Neuronal stem cell (in vitro differentiated cells): ENCODE data around the gene STRIP2.

Experiments used
- DNase-seq: peaks from one replicate; pipeline ENCODE4 v3.0.0-alpha.2; 2013; ENCODE audit warnings: low spot score
- H2AFZ ChIP-seq: one replicate; pipeline ENCODE4 v1.6.1; 2013; ENCODE audit warnings: mild to moderate bottlenecking, low read length, inconsistent platforms
- H2AK5ac ChIP-seq: 2 replicates; pipeline ENCODE4 v1.6.1; 2013; ENCODE audit warnings: low read depth, mild to moderate bottlenecking, inconsistent platforms, low read length, moderate library complexity, mixed read lengths
- H2BK120ac ChIP-seq: 2 replicates; pipeline ENCODE4 v1.6.1; 2013; ENCODE audit warnings: low read depth, mild to moderate bottlenecking, inconsistent platforms, low read length, moderate library complexity, mixed read lengths
- H2BK12ac ChIP-seq: one replicate; pipeline ENCODE4 v1.6.1; 2013; ENCODE audit warnings: low read length, inconsistent platforms
- H2BK15ac ChIP-seq: 2 replicates; pipeline ENCODE4 v1.6.1; 2013; ENCODE audit warnings: mild to moderate bottlenecking, low read length, inconsistent platforms, mixed read lengths
- H2BK5ac ChIP-seq: one replicate; pipeline ENCODE4 v1.6.1; 2013; ENCODE audit warnings: inconsistent platforms, mild to moderate bottlenecking, low read length, moderate library complexity
- H3K14ac ChIP-seq: one replicate; pipeline ENCODE4 v1.6.1; 2013; ENCODE audit warnings: low read length, inconsistent platforms
- H3K18ac ChIP-seq: 2 replicates; pipeline ENCODE4 v1.6.1; 2013; ENCODE audit warnings: low read length, inconsistent platforms
- H3K23ac ChIP-seq: 2 replicates; pipeline ENCODE4 v1.6.1; 2013; ENCODE audit warnings: low read depth, mild to moderate bottlenecking, mixed read lengths, low read length, inconsistent platforms; ENCODE audit not compliant: poor library complexity
- H3K27ac ChIP-seq: replicated peaks from 3 replicates; pipeline ENCODE4 v1.5.1; 2013; ENCODE audit warnings: low read length, inconsistent platforms
- H3K27me3 ChIP-seq, 3 experiments: 2 replicates each; pipeline ENCODE4 v1.6.1; 2013; ENCODE audit warnings: low read length in 3 of 3, mild to moderate bottlenecking in 2 of 3, inconsistent platforms in 1 of 3, low read depth in 1 of 3, mixed read lengths in 1 of 3, moderate library complexity in 1 of 3; ENCODE audit not compliant: control insufficient read depth in 3 of 3, insufficient read depth in 3 of 3
- H3K36me3 ChIP-seq, 2 donors: replicated peaks in 1 of 2; 2 replicates each; pipeline ENCODE4 v1.6.1; 2013; ENCODE audit warnings: low read length in 2 of 2; ENCODE audit not compliant: control insufficient read depth in 2 of 2, insufficient read depth in 2 of 2
- H3K4ac ChIP-seq: 2 replicates; pipeline ENCODE4 v1.6.1; 2013; ENCODE audit warnings: inconsistent platforms, mild to moderate bottlenecking, low read length, moderate library complexity
- H3K4me1 ChIP-seq, 2 donors: 1 replicate in 1 of 2; 2 replicates in 1 of 2; pipeline ENCODE4 v1.6.1; 2013; ENCODE audit warnings: low read length in 2 of 2, low read depth in 1 of 2; ENCODE audit not compliant: control insufficient read depth in 2 of 2, insufficient read depth in 1 of 2
- H3K4me2 ChIP-seq: one replicate; pipeline ENCODE4 v1.6.1; 2013; ENCODE audit warnings: mild to moderate bottlenecking, low read length, inconsistent platforms; ENCODE audit not compliant: insufficient read depth, poor library complexity, severe bottlenecking
- H3K4me3 ChIP-seq, 2 donors: 2 replicates each; pipeline ENCODE4 v1.5.1; 2013; ENCODE audit warnings: low read length in 2 of 2, mild to moderate bottlenecking in 2 of 2, inconsistent platforms in 1 of 2, moderate library complexity in 1 of 2
- H3K79me1 ChIP-seq: one replicate; pipeline ENCODE4 v1.6.1; 2013; ENCODE audit warnings: low read depth, mild to moderate bottlenecking, inconsistent platforms, low read length, moderate library complexity
- H3K9ac ChIP-seq: one replicate; pipeline ENCODE4 v1.6.1; 2013; ENCODE audit warnings: mild to moderate bottlenecking, low read depth, low read length, inconsistent platforms; ENCODE audit not compliant: poor library complexity
- H3K9me3 ChIP-seq, 2 donors: replicated peaks in 1 of 2; 2 replicates each; pipeline versions ENCODE3 to v1.6.1; 2013; ENCODE audit warnings: low read length in 2 of 2, mild to moderate bottlenecking in 2 of 2, inconsistent platforms in 1 of 2, low read depth in 1 of 2, mixed read lengths in 1 of 2, moderate library complexity in 1 of 2; ENCODE audit not compliant: control insufficient read depth in 2 of 2, insufficient read depth in 1 of 2
- H4K8ac ChIP-seq: one replicate; pipeline ENCODE4 v1.6.1; 2013; ENCODE audit warnings: low read depth, mild to moderate bottlenecking, inconsistent platforms, low read length, moderate library complexity
- H4K91ac ChIP-seq: one replicate; pipeline ENCODE4 v1.6.1; 2013; ENCODE audit warnings: low read length, low read depth, mild to moderate bottlenecking, inconsistent platforms; ENCODE audit not compliant: poor library complexity
- WGBS, 2 donors: extraction: QIAGEN DNeasy Blood & Tissue Kit; methylation state at CpG; one replicate each; pipeline ENCODE4 v1.1.7; 2013; ENCODE audit warnings: missing lambda C conversion rate in 2 of 2, mixed read lengths in 1 of 2; ENCODE audit not compliant: insufficient read length in 2 of 2, insufficient replicate concordance in 1 of 2; ENCODE audit errors: extremely low coverage in 2 of 2; 5-methylcytosine and 5-hydroxymethylcytosine counted together

STRIP2 gene

DNA sequence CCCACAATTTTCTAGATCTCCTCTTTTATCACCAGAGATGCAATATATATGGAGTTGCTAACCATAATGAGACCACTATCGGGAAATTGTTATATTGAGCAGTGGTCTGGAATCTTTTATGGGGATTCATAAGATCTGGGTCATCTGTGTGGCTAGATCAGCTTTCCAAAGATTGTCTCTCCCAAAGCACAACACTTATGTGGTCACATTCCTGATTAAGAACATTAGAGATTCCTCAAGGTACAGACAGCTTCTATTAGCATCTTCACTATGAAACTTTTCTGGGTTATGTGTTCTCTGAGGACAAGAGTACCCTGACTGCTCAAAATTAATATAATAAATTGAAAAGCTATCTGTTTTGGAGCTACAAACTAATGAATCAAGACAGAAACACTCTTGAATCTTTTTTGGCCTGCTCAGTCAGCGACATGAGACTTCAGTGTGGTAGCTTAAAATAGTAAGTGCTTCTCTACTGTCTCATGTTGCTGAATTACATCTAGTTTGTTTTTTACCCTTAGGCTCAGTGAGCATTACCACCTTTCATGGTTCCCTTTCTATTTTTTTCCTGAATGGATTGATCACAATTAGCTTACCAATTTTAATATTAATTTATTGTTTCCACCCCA, 42.6 kb upstream of the STRIP2 start:
- H4K8ac ChIP-seq, result no peak overlapping the region
- H2BK5ac ChIP-seq, result no peak overlapping the region
- H2BK120ac ChIP-seq, result no peak overlapping the region
- no peak overlapping the region for H4K91ac ChIP-seq
- no peak overlapping the region for H3K23ac ChIP-seq
- peaks cover 3 to 86% of the 10 kb centered on the region in 2 donors for H3K36me3 ChIP-seq
- H3K14ac ChIP-seq, result no peak overlapping the region
- no peak overlapping the region for H2BK15ac ChIP-seq
- H2AK5ac ChIP-seq, result no peak overlapping the region
- H2AFZ ChIP-seq, result no peak overlapping the region
- WGBS, 2 donors, result no CpG with 5 or more reads among the region's 2 CpGs
- no peak overlapping the region for H3K4ac ChIP-seq
- H3K27me3 ChIP-seq, result no peaks in the 10 kb centered on the region
- no peaks in the 10 kb centered on the region for H3K79me1 ChIP-seq
- no peak for DNase-seq
- no peak overlapping the region for H3K4me2 ChIP-seq
- H3K27ac ChIP-seq, result no peak overlapping the region
- H2BK12ac ChIP-seq, result no peak overlapping the region
- H3K9ac ChIP-seq, result no peak overlapping the region
- H3K4me3 ChIP-seq, result no peak overlapping the region
- H3K4me1 ChIP-seq, result peaks cover 0 to 12% of the 10 kb centered on the region in 2 donors
- no peak overlapping the region for H3K18ac ChIP-seq
- no peaks in the 10 kb centered on the region for H3K9me3 ChIP-seq

DNA sequence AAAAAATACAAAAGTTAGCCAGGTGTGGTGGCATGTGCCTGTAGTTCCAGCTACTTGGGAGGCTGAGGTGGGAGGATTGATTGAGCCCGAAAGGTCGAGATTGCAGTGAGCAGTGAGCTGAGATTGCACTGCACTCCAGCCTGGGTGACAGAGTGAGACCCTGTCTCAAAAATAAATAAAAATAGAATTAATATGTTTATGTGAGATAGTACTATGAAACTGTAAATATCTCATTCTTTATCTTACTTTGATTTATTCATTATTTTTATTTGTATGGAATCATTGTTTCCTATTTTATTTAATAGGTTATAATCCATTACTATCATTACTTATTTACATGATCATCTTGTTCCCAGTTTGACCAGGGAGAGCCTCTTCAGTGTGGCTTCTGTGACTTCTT, 41.0 kb upstream of the STRIP2 start:
- no peak overlapping the region for H4K8ac ChIP-seq
- H4K91ac ChIP-seq, result no peak overlapping the region
- no peak overlapping the region for H3K4me2 ChIP-seq
- no peak overlapping the region for H2BK120ac ChIP-seq
- H3K14ac ChIP-seq, result no peak overlapping the region
- H3K27me3 ChIP-seq, result no peaks in the 10 kb centered on the region
- H3K9ac ChIP-seq, result no peak overlapping the region
- no peak overlapping the region for H2BK15ac ChIP-seq
- H2BK12ac ChIP-seq, result no peak overlapping the region
- H2BK5ac ChIP-seq, result no peak overlapping the region
- no CpG with 5 or more reads among the region's 2 CpGs for whole genome bisulfite sequencing, 2 donors
- no peak for DNase-seq
- H3K23ac ChIP-seq, result no peak overlapping the region
- no peaks in the 10 kb centered on the region for H3K9me3 ChIP-seq
- peaks cover 3 to 86% of the 10 kb centered on the region in 2 donors for H3K36me3 ChIP-seq
- H3K79me1 ChIP-seq, result no peaks in the 10 kb centered on the region
- no peak overlapping the region for H2AFZ ChIP-seq
- H3K4ac ChIP-seq, result no peak overlapping the region
- H2AK5ac ChIP-seq, result no peak overlapping the region
- H3K4me1 ChIP-seq, result peaks cover 0 to 9% of the 10 kb centered on the region in 2 donors
- no peak overlapping the region for H3K18ac ChIP-seq
- no peak overlapping the region for H3K27ac ChIP-seq
- no peak overlapping the region for H3K4me3 ChIP-seq

DNA sequence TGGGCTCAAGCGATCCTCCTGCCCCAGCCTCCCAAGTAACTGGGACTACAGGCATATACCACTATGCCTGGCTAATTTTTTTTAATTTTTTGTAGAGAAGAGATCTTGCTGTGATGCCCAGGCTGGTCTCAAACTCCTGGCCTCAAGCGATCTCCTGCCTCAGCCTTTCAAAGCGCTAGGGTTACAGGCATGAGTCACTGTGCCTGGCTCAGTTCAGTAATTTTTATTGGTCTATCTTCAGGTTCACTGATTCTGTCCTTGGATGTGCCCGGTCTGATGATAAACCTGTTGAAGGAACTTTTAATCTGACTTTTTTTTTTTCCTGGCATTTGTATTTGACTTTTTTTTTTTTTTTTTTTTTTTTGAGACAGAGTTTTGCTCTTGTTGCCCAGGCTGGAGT, 40.1 kb upstream of the STRIP2 start:
- Histone ChIP-seq H2BK120ac (no peak overlapping the region), H2BK5ac (no peak overlapping the region)

DNA sequence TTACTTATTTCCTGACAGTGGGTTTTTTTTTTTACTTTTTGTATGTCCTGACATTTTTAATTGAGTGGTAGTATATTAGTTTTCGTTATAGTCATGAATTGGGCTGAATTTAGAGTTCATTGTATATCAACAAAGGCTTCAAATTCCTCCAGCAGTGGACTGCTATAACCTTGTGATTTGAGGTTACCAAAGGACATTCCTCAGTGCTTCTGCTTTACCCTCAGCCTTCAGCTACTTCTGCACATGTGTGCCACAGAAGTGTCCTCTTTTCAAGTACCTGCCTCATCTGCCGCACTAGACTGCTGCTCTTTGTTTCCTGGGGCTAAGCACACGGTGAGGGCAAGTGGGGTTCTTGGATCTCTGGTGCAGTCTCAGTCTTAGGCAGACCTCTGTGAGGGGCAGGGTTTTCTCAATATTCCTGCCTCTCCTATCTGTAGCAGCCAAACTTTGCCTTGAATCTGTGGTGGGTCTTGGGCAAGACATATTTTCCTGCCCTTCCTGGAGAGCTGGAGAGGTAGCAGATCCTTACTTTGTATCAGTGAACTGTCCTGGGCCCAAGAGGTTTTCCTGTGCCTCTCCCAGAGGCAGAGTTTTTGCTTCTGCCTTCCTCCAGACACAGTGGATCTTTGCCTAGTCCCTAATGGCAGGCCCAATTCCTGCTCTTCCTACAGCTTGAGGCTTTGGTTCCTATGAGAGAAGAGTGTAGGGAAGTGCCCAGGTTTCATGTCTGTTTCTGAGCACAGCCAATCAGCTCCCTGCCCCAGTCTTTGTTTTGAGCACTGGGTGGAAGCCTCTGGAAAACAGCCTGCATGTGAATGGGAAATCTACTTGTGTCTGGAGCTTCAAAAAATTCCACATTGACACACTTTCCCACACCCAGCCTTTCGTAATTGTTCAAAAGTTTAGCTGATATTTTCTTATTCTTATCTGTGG, 39.0 kb upstream of the STRIP2 start:
- no peaks in the 10 kb centered on the region for H3K27me3 ChIP-seq
- H2AFZ ChIP-seq, result no peak overlapping the region
- H3K4me1 ChIP-seq, result peaks cover 0 to 7% of the 10 kb centered on the region in 2 donors
- H3K4me2 ChIP-seq, result no peak overlapping the region
- no peak overlapping the region for H4K91ac ChIP-seq
- WGBS, 2 donors, result no CpG with 5 or more reads among the region's 4 CpGs
- no peak overlapping the region for H2BK12ac ChIP-seq
- H3K36me3 ChIP-seq, result peaks cover 3 to 77% of the 10 kb centered on the region in 2 donors
- H3K9ac ChIP-seq, result no peak overlapping the region
- H3K23ac ChIP-seq, result no peak overlapping the region
- H3K4ac ChIP-seq, result no peak overlapping the region
- DNase-seq, result no peak
- H2BK15ac ChIP-seq, result no peak overlapping the region
- H3K79me1 ChIP-seq, result no peaks in the 10 kb centered on the region
- H2AK5ac ChIP-seq, result no peak overlapping the region
- no peak overlapping the region for H3K18ac ChIP-seq
- no peak overlapping the region for H3K4me3 ChIP-seq
- no peak overlapping the region for H4K8ac ChIP-seq
- H2BK5ac ChIP-seq, result no peak overlapping the region
- no peaks in the 10 kb centered on the region for H3K9me3 ChIP-seq
- no peak overlapping the region for H3K27ac ChIP-seq
- no peak overlapping the region for H3K14ac ChIP-seq
- no peak overlapping the region for H2BK120ac ChIP-seq

More for the DNA sequence above, 40.1 kb upstream of the STRIP2 start:
- H4K91ac ChIP-seq, result no peak overlapping the region
- no peak overlapping the region for H2AK5ac ChIP-seq
- H3K4me1 ChIP-seq, result peaks cover 0 to 6% of the 10 kb centered on the region in 2 donors
- no peak overlapping the region for H3K14ac ChIP-seq
- H3K36me3 ChIP-seq, result peaks cover 3 to 83% of the 10 kb centered on the region in 2 donors
- no peaks in the 10 kb centered on the region for H3K27me3 ChIP-seq
- no peaks in the 10 kb centered on the region for H3K9me3 ChIP-seq
- H3K4ac ChIP-seq, result no peak overlapping the region
- no peak overlapping the region for H2AFZ ChIP-seq
- H3K4me3 ChIP-seq, result no peak overlapping the region
- no peak overlapping the region for H3K23ac ChIP-seq
- no peak overlapping the region for H3K4me2 ChIP-seq
- WGBS, 2 donors, result no CpG with 5 or more reads among the region's 4 CpGs
- H3K27ac ChIP-seq, result no peak overlapping the region
- no peak for DNase-seq
- no peak overlapping the region for H2BK15ac ChIP-seq
- H3K79me1 ChIP-seq, result no peaks in the 10 kb centered on the region
- H3K18ac ChIP-seq, result no peak overlapping the region
- no peak overlapping the region for H4K8ac ChIP-seq
- H3K9ac ChIP-seq, result no peak overlapping the region
- H2BK12ac ChIP-seq, result no peak overlapping the region
